ENCODE results near the gene FCGR2B.

The FCGR2B gene

DNA sequence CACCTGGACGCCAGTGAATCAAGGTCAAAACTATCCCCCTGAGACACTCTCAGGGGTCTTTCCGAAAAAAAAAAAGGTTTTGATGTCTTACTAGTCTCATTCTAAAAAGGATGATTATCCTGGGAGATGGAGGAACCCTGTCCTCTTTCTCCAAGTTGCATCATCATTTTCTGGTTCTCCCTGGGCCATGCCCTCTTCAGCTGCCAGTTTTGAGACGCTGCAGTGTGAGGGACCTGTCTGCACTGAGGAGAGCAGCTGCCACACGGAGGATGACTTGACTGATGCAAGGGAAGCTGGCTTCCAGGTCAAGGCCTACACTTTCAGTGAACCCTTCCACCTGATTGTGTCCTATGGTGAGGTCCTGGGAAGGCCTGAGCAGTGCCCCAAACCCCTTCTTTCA lies 47.6 kb downstream of the FCGR2B start:
- FAIRE-seq, result no peak
- TF ChIP-seq, protein P1, sequence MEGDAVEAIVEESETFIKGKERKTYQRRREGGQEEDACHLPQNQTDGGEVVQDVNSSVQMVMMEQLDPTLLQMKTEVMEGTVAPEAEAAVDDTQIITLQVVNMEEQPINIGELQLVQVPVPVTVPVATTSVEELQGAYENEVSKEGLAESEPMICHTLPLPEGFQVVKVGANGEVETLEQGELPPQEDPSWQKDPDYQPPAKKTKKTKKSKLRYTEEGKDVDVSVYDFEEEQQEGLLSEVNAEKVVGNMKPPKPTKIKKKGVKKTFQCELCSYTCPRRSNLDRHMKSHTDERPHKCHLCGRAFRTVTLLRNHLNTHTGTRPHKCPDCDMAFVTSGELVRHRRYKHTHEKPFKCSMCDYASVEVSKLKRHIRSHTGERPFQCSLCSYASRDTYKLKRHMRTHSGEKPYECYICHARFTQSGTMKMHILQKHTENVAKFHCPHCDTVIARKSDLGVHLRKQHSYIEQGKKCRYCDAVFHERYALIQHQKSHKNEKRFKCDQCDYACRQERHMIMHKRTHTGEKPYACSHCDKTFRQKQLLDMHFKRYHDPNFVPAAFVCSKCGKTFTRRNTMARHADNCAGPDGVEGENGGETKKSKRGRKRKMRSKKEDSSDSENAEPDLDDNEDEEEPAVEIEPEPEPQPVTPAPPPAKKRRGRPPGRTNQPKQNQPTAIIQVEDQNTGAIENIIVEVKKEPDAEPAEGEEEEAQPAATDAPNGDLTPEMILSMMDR (IDR thresholded peaks at IDR 0.05; ENCODE audit: insufficient read depth, missing control alignments), result no peak
- no peak for DNase-seq (ENCODE audit: insufficient read length, low spot score)

DNA sequence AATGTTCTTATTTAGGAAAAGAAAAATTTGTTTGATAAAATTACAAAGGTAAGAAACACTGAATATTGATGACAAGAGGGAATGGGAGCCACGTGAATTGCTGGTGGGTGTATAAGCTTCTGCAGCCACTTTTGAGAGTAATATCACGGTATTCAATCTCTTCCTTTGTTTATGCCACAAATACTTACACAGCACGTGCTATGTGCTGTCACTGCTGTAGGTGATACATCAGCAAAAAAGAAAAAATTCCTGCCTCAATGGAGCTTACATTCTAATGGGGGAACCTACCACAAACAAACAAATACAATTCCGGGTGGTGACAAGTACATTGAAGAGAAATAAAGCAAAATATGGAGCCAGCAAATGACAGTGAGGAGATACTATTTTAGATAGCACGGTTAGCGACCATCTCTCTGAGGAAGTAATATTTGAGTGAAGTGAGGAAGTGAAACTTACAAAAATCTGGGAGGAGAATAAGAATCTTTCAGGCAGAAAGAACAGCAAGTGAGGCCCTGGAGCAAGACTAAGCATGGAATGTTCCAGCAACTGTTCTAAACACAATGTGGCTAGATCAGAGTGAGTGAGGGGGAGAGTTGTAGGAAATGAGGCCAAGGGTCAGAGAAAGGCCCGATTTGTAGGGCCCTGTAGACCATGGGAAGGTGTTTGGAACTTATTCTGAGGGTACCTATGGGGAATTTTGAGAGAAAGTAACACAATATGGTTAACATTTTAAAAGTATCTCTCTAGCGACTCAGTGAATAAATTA lies 55.8 kb downstream of the FCGR2B start:
- no peak for FAIRE-seq
- no peak for DNase-seq (ENCODE audit: insufficient read length, low spot score)
- TF ChIP-seq, protein P1 (IDR thresholded peaks at IDR 0.05; ENCODE audit: insufficient read depth, missing control alignments), result no peak

DNA sequence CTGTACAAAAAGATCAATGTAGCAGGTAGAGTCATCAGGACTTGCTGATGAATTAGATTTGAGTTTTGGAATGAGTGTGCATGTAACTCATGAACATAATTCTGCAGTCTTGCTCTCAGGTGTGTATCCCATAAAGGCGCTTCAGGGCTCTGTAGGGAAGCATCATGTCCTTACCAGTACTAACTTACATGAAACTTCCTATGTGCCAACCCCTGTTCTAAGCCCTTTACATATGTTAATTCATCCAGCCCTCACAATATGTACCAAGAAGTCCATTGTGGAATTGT lies 56.3 kb downstream of the FCGR2B start:
- DNase-seq (ENCODE audit: insufficient read length, low spot score), result no peak
- TF ChIP-seq, protein P1 (IDR thresholded peaks at IDR 0.05; ENCODE audit: insufficient read depth, missing control alignments), result no peak
- no peak for FAIRE-seq

DNA sequence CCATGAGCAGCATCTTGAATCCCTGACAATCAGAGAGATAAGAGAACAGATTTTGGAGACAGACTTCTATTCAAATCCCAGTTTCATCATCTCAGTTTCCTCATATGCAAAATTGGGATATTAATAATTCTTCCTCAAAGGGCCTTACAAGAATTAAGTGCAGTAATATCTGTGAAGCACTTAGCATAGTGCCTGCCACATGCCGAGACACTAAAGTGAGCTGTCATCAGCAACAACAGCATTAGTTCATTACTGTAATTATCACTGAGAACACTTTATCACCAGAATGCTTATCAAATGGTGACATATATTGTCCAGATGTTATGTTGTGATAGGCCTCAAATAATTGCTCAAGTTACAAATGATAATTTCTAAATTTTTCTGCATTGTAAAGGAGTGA lies 57.5 kb downstream of the FCGR2B start:
- TF ChIP-seq, protein P1 (IDR thresholded peaks at IDR 0.05; ENCODE audit: insufficient read depth, missing control alignments), result no peak
- no peak for FAIRE-seq
- no peak for DNase-seq (ENCODE audit: insufficient read length, low spot score)

DNA sequence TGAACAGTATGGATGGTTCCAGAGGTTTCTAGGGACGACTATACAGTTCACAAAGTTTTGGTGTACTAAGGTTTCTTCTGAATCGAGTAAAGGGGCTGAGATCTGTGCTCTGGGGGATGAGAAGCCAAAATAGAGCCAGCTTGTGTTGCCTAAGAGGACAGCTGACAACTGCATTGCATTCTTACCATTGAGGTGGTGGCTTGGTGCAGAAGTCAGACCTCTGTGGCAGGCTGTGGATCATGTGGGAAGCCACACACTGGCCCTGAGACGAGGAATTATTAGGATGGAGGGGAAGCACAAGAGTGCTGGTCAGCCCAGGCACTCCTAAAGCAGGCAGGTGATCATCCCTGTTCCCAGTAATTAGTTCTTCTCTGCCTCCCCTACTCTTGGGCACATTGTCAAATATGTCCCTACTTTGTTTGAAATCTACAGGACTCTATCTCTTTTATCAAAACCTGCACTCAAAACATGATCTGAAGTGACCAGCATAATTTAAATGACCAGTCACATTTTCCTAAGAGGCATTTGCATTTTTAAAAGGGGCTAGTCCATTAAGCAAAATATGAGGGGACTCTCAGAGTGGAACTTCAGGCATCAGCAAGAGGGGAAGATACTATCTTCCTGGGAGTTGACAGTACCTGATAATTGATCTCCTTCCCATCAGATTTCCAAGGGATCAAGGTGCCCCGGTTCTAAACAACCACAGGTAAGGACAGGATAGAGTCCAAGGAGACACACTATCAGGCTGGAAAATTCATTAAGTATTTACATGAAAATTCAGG lies 58.2 kb downstream of the FCGR2B start, which contains the start of gene FCRLB:
TSS of gene FCRLB (plus strand) at position 589 of the 782 bp plus-strand sequence. CDS start 1,129 bp downstream, outside the sequence.
- no peak for DNase-seq (ENCODE audit: insufficient read length, low spot score)
- no peak for FAIRE-seq
- TF ChIP-seq, protein P1 (IDR thresholded peaks at IDR 0.05; ENCODE audit: insufficient read depth, missing control alignments), result no peak

DNA sequence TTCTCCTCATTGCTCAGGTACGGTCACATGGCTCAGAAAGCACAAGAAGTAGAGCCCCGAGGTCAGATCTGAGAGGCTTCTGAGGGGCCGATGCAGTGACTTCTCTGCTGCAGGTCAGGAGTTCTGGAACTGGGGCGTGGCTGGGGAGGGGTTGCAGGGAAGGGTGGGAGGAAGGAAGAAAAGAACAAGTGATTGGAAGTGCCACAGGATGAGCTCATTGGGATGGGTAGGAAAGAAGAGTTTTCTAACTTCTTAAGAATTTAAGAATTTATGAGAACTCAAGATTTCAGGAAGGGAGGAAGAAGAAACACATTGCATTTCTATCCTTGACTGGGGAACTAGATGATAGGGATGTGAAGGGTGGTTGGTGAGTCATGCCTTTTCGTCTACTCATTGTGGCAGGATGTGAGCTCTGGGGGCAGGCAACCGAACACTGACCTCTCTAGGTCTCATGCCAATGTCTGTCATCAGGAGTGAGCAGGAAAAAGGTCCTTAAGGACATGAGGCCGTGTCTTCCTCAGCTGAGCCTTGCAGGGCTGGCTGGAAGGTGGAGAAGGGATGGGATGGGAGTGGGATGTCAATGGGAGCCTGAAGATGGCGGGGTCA lies 58.9 kb downstream of the FCGR2B start:
- DNase-seq (ENCODE audit: insufficient read length, low spot score) (no peak), FAIRE-seq (no peak)
- TF ChIP-seq, protein P1 (IDR thresholded peaks at IDR 0.05; ENCODE audit: insufficient read depth, missing control alignments), result no peak
